HG03354 (cell line): ENCODE data around the gene TESMIN.

Source experiments
- ATAC-seq: cut with Tn5 transposase; IDR thresholded peaks from one replicate; pipeline ENCODE4 v1.9.1; 2021; ENCODE audit warnings: mild to moderate bottlenecking; ENCODE audit not compliant: unreplicated experiment, poor library complexity, severe bottlenecking

The TESMIN gene

DNA sequence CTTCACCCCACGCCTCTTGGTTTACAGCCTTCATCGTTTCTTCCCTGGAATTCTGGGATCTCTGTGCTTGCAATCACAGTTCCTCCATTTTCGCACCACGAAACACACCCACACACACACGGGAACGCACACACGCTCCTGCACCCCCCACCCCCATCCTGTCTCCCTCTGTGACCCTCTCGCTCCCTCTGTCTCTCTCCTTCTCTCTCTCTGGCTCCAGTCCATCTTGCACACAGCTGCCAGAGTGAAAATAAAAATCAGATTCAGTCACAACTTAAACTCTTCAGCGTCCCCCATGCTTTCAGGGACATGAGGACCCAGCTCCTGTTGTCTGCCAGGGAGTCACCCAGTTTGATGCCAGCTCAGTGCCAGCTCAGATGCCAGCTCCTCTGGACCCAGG lies 64.0 kb downstream of the TESMIN start:
- no peak for ATAC-seq

DNA sequence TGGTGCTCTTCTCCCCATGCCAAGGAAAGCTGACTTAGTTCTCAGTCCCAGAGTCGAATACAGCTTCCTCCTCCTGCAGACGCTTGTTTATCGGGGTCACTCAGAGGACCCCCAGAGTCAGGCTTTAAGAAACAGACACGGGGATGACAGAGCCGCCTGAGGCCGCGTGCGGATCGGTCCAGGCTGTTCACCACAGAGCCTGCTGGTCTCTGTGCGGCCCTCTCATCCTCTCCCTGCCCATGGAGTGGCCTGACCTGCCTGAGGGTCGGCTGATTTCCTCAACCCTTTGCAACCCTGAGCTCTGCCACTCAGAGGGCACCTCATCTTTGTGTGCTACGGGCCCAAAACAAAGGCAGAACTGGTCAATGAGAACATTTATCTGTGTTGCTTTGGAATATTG lies 64.8 kb downstream of the TESMIN start:
- no peak for ATAC-seq

DNA sequence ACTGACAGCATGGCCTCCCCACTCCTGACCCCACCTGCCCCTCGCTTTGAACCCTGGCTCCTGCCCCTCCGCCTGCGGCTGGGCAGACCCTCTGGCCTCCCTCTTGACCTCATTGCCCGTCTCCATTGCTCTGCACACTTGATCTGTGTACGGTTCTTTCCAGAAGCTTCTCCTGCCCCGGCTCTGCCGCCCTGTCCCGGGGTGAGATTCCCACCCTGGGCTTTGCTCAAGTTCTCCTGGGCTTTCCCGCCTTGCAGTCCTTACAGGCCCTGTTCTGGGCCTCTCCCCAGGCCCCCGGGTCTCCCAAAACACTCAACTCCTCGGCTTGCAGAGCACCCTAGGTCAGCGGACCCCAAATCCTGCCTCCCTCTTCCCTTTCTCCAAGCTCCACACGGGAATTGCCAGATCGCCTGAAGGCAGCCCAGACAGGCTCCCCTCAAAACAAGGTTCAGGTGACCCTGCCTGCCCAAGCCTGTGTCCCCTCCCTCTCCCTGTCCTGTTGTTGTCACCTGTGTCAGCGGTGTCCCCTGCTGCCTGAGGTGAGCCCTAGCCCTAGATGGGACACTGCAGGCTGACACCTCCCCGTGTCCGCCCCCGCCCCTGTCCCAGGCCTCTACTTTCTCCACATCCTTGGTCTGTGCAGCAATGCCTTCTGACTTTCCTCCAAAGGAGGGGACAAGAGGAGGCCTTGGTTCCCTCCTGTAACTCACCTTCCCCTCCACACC lies 65.5 kb downstream of the TESMIN start:
- ATAC-seq = no peak

DNA sequence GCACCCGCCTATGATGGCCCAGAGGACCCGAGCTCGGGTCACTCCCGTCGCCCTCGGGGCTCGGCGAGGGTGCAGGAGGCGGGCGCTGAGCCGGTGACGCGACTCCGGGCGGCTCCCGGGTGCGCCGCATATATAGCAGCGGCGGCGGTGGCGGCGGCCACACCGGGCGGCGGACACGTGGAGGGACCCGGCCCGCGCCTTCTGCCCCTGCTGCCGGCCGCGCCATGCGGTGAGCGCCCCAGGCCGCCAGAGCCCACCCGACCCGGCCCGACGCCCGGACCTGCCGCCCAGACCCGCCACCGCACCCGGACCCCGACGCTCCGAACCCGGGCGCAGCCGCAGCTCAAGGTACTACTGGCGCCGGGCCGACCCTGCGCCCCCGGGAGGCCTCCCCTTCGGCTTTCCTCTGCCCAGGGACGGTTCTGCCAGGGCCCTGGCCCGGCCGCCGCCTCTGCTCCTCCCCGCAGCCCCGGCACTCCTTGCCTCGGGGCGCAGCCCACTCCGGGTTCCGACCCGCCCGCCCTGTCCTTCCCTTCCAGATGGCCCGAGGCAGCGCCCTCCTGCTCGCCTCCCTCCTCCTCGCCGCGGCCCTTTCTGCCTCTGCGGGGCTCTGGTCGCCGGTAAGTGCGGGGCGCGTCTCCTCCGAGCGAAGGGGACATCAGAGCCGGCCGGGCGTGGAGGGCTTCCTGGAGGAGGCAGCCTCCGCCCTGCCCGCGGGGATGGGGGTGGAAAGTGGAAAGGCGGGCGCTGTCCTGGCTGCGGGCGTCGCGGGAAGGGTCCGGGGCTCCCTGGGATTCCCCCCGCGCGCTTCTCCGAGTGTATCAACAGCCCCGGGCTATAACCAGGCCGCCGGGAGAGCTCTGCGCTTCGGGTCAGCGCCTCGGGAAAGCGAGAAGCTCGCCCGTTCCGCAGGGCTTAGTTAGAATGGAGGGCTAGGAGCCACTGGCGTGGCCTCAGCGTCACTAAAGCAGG lies 66.6 kb downstream of the TESMIN start, which contains the start of gene GAL:
Gene GAL, plus strand, starts transcription at position 160 of the 972 bp plus-strand sequence. Its CDS starts 380 bp downstream, at position 540.
- no peak for ATAC-seq

DNA sequence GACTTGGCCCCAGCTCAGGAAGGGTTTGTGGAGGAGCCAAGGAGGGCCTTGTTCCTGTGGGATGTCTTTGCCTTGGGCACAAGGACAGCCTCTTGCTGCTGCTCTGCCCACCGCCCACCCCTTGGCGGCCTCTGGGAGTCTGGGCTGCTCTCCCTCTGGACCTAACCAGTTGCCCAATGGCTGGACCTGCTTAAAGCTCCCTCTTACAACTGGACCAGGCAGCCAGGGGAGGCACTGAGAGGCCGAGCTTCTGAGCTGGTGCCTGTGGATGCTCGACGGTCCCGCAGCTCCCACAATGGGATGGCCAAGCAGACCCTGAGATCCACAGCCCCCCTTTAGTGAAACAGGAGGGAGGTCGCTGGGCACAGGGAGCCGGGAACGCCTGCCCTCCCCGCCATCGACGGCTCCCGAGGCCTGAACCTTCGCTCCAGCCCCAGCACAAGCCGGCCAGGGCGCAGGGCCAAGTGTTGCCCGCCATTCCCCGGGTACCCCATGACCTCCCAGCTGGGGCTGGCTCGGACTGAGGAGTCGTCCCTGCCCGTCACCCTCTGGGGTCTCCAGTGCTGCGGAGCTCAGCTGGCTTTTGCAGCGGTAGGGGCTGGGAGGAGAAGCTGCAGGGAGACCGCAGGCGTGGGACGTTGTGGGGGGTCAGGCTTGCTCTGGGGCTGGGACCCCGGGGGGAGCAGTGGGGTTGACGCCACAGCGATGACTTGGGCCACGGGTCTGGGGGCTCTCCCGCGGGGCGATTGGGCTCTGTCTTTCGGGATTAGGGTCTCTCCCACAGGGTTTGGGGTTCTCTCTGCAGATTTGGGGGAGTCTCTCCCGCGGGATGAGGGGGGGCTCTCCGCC lies 67.6 kb downstream of the TESMIN start:
- ATAC-seq = no peak

DNA sequence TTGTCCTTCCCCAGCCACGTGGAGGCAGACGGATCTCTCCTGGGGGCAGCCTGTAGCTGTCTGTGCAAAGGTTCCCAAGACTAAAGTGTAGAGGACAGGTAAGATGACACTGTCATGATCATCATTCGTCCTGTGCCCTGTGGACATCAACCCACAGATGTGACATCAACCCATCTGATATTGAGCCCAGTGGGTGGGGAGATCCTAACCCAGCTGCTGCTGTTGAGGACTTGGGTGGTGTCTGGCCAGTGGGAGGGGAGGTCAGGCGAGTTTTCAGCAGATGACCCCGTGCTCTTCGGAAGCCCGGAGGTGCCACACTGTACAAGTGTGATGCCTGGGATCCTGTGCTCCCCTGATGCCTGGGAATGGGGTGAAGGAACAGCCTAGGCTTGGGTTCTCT lies 68.2 kb downstream of the TESMIN start:
- ATAC-seq = no peak

DNA sequence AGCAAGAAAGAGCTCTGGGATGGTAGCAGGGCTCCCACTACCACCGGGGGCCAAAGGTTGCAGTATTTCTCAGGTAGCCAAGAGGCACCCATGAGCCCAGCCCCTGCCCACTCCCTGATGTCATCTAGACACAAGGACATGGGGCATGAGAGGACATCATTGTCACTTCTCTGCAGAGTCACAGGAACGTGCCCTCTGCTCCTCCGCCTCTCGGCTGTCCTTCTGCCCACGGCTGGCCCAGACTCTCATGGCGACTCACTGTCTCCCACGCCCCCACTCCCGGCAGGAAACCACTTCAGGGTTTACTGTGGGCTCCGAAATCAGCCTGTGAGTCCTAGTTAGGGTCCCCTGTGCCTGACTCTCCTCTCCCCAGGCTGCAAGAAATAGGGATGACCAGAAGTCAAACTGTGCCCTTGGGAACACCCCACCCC lies 68.8 kb downstream of the TESMIN start:
- ATAC-seq = no peak

DNA sequence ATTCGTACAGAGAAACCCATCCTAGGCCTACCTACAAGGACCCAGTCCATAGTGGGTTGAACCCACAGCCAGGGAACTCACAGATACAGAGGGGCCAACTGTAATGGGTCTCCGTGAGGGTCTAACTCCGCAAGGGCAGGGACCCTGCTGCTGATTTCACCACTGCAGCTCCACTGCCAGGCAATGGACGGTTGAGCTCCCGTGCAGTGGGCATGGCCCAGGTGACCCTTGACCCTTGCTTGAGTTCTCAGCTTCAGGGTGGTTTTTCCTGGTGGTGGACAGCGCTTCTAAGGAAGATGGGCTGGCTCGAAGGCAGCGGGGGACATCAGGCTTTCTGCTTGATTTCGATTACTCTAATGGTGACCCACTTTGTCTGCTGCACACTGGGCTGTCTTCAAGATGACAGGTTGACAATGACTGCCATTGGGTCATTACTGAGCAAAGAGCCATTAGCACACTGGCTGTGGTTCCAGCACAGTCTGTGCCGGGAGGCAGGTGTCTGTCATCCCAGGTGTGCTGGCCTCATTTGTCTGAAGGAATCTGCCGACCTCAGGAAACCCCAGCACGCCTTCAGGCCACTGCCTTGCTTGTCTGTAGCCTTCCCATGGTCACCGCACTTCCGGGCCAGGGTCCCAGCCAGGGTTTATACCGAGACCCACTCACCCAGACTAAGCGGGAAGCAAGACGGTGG lies 70.6 kb downstream of the TESMIN start:
- no peak for ATAC-seq

DNA sequence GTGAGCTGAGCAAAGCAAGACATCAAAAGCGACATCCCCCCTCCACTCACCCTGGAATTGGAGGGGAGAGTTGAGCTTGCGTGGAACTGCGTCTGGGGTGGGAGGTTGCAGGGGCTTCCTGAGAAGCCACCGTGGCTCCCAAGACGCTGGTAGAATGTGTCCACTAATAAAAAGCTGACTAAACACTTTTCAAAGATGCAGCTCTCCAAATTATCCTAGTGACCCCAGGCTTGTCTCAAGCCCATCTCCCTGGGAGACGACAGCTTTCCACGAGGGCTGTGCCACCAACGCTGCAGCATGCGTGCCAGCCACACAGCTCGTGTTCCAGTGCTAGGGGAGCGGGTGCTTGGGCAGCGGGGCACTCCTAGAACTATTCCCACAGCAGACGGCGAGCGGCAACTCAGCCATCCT lies 73.3 kb downstream of the TESMIN start:
- ATAC-seq = no peak

DNA sequence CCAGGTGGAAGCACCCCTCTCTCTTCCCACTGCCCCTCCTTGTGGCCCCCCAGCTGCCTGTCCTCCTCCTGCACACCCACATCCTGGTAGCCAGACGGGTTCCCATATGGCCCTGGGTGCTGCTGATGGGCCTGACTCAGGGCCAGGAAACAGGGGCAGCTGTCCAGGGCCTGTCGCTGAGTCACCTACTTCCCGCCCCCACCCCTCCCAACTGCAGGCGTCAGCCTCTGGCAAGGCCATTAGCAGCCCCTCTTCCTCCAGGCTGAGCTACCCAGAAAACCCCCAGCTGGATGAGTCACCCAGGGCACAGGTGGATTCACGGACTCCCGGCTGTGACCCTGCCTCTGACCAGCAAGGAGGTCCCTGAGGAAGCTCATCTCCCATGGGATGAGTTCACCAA lies 73.9 kb downstream of the TESMIN start:
- no peak for ATAC-seq

DNA sequence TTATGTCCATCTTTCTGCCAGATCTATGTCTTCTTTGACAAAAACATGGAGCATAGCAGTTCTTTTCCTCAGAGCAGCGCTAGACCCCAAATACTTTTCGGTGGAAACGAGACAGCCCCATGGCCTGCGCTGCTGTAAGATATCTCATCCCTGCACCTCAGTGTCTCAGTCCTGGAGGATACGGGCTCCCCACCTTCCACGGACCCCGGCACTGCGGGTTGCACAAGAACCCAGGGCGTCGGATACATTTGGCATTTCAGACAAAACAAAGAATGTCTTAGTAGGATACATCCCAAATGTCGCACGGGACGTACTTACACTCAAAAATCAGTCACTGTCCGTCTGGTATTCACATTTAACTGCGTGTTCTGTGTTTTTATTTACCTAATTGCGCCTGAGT lies 76.9 kb downstream of the TESMIN start:
- ATAC-seq = no peak

DNA sequence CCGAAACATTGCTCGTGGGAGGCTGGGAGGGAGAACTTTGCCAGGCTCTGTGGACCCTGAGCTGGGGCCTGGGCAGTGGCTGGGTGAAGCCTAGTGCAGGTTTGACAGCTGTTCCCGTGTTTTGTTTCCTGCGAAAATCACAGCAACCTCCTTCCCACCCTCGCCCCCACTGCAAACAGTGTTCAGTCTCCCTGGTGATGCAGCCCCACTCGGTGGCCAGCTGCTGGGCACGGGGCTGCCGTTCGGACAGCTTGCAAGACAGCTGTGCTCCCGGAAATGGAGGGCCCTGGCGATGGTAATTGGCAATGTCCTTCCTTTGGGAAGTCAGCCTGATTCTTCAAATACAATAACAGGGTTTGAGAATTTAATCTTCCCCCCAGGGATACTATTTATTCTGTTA lies 77.3 kb downstream of the TESMIN start:
- no peak for ATAC-seq

DNA sequence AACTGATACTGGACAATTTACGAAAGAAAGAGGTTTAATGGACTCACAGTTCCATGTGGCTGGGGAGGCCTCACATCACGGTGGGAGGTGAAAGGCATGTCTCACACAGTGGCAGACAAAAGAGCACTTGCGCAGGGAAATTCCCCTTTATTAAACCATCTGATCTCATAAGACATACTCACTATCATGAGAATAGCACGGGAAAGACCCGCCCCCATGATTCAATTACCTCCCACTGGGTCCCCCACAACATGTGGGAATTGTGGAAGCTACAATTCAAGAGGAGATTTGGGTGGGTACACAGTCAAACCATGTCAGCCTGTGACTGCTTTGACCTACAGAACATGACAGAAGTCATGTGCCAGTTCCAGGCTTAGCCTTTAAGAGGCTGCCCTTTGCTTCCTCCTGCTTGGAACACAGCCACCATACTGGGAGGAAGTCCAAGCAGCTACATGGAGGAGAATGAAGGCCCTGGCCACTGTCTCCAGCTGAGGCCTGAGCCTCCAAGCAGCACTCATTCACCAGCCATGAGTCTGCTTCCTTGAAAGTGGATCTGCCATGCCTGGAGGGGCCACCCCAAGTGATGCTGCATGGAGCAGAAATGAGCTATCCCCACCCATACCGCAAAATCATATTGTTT lies 77.9 kb downstream of the TESMIN start:
- no peak for ATAC-seq

DNA sequence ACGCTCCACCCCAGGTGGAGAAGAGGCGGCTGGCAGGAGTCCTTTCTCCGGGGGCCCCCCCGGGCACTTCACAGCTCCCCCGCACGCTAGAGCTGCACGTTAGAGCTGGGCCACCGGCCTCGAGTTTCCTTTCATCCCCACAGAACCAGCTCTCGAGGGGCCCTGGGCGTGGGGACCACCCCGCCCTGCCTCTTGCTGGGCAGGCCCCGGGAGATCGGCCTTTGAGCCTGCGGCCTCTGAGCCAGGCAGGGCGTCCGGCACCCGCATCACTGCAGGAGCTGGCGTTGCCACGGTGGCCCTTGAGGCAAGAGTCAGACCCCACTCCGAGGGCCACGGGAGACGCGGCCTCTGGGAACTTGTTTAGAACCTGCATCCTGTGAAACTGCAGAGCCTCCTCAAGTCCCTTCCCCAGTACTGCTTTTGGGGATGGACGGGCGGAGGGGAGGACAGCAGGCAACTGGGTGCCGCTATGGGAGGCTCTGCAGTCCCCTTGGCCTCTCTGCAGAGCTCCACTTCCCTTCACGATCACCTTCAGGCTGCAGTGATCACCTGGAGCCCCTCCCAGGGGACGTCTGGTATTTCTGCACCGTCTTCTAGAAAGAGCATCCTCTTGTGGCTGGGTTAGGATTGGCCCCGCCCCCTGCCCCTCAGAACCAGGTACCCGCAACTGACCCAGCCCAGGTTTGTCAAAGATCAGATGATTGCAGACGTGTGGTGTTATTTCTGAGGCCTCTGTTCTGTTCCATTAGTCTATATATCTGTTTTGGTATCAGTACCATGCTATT lies 80.9 kb downstream of the TESMIN start:
- no peak for ATAC-seq

DNA sequence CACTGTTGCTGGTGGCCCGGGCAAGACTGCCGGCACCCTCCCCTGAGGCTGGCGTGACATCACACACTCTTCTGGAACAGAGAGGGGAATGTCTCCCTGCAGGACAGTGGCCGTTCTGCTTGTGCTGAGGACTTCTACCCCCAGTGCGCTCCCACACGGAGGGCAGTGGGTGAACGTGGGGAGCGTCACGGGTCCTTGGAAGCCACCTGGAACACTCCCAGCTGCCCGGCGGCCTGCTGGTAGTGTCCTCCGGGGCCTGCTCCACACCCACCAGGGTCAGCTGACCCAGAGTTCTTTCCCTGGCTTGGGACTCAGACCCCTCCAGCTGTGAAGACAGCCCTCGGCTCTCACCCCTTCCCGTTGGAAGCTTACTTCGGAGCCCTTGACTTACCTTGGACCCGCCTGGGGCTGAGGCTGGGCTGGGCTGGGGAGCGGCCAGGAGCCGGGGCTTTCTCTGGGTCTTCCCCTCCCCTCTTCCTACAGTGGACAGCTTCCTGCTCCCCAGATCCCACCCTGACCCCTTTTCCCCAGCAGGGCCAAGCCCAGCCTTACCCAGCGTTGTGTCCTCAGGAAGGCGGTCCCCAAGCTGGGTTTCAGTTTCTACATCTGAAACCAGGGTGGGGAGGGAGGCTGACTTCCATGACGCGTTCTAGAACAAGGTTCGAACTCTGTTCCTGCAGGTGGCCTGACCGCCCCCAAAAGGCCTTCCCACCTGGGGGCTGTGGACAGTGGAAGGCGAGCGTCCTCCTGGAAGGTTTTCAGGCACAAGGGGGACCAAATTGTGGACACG lies 81.8 kb downstream of the TESMIN start:
- no peak for ATAC-seq

DNA sequence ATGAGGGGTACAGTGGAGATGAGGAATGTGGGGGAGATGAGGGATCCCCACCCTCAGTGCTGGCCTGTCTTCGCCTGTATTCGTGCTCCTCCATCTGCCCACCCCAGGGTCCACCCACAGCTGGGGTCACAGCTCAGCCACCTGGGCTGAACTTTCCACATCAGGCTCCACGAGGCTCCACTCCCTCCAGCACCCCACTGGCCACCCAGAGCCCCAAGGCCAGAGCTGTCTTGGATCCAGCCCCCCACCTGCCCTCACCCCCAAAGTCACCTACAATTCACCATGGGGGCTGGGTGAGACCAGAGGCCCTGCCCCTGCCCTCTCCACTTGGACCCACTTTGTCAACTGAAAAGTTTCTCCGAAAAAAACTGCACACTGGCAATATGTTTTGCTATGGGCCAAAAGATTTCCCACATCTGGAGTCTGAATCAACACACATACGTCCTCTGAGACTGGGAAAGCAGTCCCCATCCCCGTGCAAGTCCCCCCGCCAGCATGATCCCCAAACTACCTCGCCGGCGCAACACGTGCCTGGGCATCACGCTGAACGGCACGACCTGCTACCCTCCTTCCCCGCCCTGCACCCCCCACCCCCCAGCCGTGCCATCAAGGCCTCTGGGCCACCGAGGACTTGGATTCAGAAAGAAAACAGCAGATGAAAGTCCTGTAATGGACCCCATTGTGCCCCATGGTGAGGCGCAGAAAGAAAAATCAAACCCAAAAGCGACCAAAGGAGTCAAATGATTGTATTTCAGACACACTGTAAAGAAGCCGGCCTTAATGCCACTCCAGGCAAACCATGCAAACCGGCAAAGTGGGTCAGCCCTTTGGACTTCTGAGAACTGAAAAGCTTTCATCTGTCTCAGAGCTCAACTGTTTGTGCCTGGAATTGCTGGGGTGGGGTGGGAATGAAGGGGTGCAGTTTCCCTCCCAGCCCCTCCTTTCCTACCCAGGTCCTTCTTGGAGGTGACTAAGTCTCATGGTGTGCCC lies 83.5 kb downstream of the TESMIN start:
- ATAC-seq = no peak
